Spleen (tissue), 7 donors: Measurements from ENCODE around the gene CEP350.

ENCODE experiments used
- CTCF ChIP-seq, 11 experiments: fragments of 200-600 bp in 7 of 11; fragments of 450-650 bp in 4 of 11; sonication (generic) in 4 of 11; IDR thresholded peaks in 8 of 11; conservative IDR thresholded peaks in 3 of 11; 1 replicate in 7 of 11; 2 replicates in 4 of 11; pipeline versions ENCODE4 v1.4.0 to v1.8.0; 2016 to 2021; ENCODE audit warnings: antibody characterized with exemption in 11 of 11, inconsistent platforms in 4 of 11, mild to moderate bottlenecking in 1 of 11
- POLR2A ChIP-seq, 3 donors: fragments of 450-650 bp; IDR thresholded peaks; one replicate each; pipeline ENCODE4 v1.5.1; 2017; ENCODE audit warnings: antibody characterized with exemption in 3 of 3, mild to moderate bottlenecking in 1 of 3
- POLR2AphosphoS5 ChIP-seq, 3 donors: sonication (generic); formaldehyde crosslinking; IDR thresholded peaks; one replicate each; pipeline ENCODE4 v1.5.1; 2017; ENCODE audit warnings: antibody characterized with exemption in 3 of 3
- donor health status: DM: no; HTN: no; CAD: no; lungs with moderate emphysema.
- donor health status: DM: no; HTN: no; CAD: no.
- donor health status: DM: no; HTN: no; CAD: no.

- no peak for TF ChIP-seq POLR2A (IDR thresholded peaks at IDR 0.05)
- no peak for TF ChIP-seq CTCF (IDR thresholded peaks at IDR 0.05 in 8 of 11, conservative IDR thresholded peaks at IDR 0.05 in 3 of 11)
- no peak for TF ChIP-seq POLR2AphosphoS5 (IDR thresholded peaks at IDR 0.05)
These were observed 128.6 kb downstream of the CEP350 start for GRCh38 chr1:180083164-180083563.
